Measurements from ENCODE around the gene PTRH1.

Gene PTRH1

DNA sequence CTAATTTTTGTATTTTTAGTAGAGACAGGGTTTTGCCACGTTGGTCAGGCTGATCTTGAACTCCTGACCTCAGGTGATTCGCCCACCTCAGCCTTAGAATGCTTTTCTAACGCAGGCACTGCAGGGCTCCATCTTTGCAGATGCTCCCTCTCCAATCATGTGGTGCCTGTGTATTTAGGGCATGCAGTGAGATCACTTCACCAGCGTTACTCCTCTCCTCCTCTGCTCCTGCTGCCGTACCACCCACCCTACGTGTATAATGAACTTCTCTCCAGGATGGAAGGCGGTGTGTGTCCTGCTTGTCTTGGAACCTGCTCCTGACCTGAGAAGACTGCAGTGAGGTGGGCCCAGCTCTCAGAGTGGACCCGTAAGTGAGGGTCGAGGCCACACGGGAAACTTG, 22.3 kb downstream of the PTRH1 start:
- no peak for DNase-seq

DNA sequence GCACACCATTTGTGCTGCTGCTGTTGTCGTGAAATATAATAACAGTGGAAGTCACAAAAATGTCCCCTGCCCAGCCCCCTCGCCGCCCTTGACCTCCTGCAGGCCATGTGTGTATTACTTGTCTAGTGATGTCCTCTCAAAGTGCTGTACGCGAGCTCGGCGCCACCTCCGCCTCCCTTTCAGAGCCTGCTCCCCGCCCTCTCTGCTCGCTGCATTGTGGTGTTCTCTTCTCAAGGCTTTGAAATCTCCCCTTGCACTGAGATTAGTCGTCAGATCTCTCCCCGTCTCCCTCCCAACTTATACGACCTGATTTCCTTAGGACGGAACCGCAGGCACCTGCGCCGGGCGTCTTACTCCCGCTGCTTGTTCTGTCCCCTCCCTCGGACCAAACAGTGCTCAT, 23.4 kb downstream of the PTRH1 start:
- DNase-seq = no peak

DNA sequence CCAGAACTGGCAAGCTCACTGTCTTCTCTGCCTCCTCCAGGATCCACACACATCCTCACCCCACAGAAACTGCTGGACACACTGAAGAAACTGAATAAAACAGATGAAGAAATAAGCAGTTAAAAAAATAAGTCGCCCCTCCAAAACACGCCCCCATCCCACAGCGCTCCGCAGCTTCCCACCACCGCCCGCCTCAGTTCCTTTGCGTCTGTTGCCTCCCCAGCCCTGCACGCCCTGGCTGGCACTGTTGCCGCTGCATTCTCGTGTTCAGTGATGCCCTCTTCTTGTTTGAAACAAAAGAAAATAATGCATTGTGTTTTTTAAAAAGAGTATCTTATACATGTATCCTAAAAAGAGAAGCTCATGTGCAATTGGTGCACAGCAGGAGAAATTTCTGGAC, 24.7 kb downstream of the PTRH1 start:
- DNase-seq = no peak

DNA sequence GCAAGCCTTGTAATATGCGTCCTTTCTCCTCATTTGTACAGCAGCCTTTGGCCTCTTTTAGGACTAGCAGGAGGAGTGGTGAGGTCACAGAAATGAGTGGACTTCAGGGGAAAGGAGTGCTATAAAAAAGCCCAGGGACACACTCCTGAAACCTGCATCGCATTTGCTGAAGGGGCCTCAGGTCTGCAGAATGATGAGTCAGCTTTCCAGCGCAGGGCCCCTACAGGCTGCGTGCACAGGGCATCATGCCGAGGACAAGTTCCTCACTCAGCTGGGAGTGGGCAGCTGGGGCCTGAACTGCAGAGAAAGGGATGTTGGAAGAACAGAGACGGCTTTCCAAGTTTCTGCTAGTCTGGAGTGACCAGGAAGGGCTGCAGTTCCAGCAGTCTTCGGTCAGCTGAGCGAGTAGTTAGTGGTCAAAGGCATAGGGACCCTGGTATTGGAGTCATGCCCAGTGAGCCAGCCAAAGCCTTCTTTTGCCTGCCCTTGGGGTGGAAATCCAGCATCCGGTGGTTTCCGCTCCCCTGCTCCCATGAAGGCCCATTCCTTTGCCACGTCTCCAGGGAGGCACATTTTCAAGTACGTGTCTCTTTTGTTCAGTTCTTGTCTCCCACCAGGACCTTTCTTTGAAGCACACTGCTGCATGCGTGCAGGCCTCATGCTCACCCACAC, 26.0 kb downstream of the PTRH1 start:
- no peak for DNase-seq

DNA sequence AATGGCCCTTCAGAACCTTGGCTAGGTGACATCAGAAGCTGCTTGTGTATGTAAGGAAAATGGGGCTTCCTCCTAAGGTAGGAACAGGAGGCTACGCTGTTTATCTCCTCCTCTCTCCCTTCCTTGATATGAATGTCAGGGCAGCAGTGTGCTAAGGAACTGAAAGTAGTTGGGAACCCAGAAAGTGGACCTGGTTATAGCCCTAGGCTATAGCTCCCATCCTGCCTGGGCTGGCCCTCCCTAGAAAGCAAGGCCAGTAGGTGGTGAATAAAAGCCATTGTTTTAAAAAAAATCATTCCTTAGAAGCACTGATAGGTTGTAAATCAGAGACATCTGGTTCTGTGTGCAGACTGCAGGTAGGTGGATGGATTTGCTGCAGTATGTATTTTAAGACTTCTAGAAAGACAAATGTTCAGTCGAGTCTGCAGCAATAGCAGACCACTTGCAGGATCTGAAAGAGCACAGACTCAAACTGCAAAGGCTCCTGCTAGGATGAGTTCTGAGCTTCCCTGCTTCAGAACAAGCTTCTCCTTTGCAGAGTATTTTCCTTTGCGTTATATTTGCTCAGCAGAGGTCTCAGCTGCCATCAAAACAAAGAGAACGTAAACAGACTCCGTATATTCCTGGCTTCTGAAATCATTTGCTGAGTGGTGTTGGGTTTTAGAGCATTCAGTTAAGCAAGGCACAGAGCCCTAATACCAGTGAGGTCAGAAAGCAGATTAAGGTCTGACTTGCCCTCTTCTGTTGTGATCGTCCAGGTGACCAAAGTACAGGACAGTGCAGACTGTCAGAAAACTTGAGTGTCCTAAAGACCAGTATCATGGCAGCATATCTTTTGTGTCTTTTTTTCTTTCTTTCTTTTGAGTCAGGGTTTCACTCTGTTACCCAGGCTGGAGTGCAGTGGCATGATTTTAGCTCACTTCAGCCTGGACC, 28.7 kb downstream of the PTRH1 start:
- DNase-seq = no peak

DNA sequence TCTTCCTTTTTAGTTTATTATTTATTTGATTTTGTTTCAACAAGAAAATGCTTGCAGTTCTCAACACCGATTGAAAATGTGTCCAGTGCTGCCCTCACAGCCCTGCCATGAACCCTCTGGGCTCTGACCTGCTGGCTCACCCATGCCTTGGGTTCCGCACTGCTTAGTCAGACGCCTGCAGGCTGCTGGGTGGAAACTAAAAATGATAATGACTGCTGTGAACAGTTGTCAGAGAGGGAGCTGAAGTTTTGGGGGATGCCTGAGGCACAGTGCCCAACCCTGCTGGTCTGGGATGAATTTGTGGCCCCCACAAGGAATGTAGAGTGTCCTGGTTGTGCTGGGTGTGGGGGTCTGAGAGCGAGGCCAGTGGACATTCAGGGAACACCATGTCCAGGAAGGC, 30.9 kb downstream of the PTRH1 start:
- no peak for DNase-seq

DNA sequence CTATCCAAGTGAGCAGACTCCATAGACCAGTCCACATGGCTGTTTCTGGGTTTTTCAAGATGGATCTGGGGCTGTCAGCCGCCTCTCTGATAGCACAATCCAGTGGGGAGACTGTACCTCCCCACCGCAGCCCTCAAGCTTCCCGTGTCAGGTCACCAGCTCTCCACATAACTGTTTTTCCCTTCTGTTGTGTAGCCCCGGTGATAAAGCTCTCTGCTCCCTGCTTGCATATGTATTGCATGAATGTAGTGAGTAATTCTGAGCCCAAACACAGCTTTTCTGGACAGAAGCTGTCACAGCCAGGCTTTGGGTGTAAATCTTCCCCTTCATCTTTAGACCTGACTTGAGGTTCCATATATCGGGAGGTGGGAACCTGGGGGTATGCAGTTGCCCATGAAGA, 31.7 kb downstream of the PTRH1 start:
- DNase-seq = no peak

DNA sequence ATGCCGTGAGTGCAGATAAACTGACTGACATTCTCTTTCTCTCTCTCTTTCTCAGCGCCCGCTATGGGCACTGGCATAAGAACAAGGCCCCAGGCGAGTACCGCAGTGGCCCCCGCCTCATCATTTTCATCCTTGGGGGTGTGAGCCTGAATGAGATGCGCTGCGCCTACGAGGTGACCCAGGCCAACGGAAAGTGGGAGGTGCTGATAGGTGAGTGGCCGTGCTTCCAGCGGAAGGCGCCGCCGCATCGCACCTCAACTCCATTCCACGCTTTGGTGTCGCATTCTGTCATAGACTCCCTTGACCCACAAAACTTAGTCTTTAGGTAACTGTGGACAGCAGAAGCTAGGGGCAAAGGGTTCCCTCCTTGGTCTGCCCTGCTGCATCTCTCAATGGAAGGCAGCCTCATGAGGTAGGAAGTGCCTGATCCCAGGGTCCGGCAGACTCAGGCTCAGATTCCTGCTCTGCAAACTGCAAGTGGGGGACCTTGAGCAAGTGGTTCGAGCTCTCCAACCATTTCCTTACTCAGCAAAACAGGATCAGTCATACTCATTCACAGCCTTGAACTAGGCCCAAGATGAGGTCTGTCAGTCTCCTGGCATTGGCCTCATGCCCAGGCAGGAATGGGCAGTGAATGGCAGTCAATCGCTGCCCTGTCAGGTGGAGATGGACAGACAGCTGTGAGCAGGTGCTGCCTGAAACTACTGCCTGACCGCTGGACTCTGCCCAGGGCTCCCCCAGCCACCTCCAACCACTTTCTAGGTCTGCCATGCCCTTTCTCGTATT, 32.9 kb downstream of the PTRH1 start:
- no peak for DNase-seq

DNA sequence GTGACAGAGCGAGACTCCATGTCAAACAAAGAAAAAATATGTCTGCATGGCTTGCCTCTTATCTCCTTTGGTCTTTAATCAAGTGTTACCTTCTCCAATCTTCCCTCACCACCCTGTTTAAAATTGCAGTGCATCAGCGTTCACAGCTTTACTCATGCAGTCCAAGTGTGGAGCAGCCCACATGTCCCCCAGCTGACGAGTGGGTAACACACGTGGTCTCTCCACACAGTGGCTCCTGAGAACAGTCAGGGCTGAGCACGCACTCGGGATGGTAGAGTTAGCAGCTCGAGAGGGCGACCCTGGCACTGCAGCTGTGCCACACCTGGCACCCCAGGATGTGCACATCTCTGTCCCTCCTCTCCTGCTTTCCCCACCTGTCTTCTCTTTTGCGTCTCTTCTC, 34.6 kb downstream of the PTRH1 start:
- no peak for DNase-seq

DNA sequence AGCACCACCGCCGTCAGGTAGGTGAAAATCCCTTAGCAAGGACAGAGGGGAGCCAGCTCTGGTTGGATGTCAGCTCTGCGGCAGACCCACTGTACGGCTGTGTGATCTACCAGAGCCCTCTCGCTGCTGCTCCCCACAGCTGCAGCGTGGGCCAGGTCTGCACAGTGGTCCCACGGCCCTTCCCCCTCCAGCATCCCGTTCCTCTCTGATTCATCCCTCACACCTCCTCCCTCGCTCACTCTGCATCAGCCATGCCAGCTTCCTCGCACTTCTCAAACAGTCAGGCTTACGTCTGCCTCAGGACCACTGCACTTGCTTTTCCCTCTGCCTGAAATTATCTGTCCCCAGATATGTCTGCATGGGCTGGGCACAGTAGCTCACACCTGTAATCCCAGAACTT, 35.2 kb downstream of the PTRH1 start:
- DNase-seq = no peak

DNA sequence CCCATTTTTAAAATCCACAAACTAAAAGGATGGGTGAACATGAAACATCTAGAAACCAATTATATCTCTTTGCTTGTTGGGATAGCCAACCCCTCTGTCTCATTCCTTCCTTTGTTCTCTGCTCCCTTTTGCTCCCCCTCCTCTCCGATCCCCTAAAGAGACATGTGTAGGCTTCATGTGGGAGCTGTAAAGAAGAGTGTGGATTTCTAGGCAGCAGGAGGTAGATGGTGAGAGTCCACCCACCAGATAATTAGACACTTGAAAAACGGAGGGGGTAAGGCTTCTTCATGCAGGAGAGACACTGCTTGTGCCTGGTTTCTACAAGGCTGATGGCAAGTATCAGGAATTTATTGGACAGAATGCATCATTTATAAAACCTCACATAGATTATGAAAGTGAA, 36.0 kb downstream of the PTRH1 start:
- no peak for DNase-seq

DNA sequence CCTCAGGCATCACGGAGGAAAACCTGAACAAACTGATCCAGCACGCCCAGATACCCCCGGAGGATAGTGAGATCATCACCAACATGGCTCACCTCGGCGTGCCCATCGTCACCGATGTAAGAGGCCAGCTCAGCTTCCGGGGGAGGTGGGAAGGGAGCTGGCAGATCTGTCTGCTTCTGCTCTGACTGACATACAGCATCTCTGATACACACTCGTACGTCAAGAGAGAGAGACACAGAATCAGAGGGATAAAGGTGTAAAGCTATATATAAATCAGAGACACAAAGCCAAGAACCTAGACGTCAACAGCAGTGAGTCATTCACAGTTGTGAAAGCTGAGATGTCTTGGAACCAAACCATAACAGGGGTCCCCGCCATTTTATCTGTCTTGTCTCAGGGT, 38.8 kb downstream of the PTRH1 start:
- no peak for DNase-seq

DNA sequence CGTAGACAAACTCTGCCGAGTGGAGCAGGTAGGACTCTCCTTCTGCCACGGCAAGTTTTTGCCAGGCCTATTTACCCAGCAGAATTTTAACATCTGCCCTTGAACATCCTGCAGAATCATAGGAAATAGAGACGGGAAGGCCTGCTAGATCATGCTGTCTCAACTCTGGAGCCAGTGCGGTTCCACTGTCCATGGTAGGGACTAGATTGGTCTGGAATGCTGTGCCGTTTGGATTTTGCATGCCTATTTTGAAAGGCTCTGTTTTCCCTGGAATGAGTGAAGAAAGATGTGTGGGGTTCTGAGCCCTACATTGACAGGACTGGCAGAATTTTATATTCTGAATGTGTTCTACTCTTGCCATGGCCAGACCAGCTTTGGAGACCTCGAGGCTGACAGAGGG, 42.2 kb downstream of the PTRH1 start:
- DNase-seq = no peak

DNA sequence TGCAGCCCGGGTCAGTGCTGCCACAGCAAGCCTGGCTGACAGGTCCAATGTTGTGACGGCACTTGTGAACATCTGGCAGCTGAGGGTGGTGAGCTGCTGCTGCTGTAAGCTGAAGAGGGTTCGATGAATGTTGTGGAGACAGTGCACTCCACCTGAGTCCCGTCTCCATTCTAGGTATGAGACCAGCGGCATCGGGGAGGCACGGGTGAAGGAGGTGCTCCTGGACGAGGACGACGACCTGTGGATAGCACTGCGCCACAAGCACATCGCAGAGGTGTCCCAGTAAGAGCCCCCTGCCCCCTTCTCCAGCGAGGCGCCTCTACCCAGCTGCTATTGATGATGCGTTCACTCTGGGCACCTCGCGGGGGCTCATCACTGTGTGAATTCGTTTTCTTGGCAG, 47.6 kb downstream of the PTRH1 start:
- DNase-seq = no peak

DNA sequence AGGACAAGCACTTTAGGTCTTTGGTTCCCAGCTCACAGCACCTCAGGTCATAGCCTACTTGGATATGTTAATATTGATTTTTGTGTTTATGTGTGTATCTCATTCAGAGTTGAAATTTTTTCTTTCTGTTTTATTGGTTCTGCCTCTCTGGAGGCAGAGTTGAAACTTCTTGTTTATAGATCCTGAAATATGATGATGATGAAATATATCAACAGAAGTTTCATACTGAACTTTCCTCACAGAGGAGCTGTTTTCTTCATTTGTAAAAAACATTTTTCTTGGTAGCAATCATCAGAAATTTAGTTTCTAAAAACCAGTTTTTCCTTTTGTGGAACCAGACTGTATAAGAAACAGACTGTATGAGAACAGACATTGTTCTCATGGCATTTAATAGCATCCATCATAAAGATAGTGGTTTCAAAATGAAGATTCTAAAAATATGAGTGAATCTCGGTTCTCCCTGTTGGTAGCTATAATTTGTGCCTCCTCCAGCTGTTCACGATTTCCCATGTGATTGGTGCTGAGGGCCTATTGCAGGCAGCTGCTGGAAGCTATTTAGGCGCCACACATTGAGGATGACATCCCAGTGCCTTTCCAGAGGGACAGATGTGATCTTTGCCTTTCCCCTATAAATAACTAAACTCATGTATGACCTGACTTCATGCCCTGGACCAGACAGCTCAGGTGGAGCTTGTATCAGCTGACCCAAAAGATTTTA, 48.2 kb downstream of the PTRH1 start:
- no peak for DNase-seq

DNA sequence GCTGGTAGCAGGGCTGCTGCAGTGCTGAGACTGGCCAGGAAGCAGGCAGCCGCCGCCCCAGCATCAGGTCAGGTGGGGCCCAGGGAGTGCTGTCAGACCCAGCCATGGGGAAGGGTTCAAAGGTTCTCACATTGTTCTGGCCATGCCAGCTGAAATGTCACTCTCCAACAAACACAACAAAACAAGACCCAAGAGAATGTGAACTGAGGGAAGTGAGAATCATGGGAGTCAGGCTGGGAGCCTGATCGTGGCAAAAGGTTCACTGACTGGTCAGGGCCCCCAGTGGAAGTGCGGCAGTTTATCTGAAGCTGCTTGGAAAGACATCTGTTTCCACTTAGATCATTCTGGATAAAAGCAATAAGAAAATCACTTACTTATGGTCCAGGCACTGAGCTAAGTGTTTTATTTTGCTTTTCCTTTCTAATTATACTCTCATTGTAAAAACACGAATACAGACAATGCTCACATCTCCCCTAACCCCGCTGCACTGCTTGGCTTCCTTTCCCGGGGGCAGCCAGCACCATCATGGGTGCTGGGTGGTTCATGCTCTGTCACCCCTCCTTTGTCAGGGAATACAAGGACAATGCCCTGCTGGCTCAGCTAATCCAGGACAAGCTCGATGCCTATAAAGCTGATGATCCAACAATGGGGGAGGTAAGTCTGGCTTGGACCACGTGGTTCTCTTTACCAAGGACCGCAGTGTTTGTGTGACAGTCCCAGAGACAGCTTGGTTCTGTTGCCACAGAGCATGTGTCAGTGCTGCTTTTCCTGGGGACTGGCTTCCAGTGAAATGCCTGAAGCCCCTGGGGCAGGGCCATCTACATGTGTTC, 50.6 kb downstream of the PTRH1 start:
- no peak for DNase-seq

DNA sequence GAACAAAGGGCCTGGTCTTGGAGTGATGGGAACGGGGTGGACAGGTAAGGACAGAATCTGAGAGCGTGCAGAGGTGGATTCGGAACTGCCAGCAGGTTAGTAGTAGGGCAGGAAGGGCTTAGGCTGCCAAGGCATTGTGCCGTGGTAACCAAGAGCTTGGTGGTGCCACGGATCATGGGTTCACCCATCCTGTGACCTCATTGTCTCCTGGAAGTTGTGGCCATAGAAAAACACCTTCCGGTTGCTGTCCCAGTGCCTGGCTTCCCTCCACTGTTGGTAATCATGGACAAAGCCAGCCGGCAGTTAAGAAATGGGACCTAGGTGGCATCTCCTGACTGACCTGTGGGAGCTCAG, 51.2 kb downstream of the PTRH1 start:
- no peak for DNase-seq
